GM18498 (cell line): ENCODE measurements around the gene CREBL2.
A peak's percentile ranks its signal among the peaks of the same experiment; 100 is the strongest.
"Not testable (repeated sequence)": the region's sequence is repeated elsewhere in the genome, so short reads cannot be mapped to it uniquely, and the experiment has no call there.

Experiments used
- ATAC-seq: cut with Tn5 transposase; IDR thresholded peaks from one replicate; pipeline ENCODE4 v1.9.1; 2021; ENCODE audit warnings: mild to moderate bottlenecking, moderate library complexity; ENCODE audit not compliant: unreplicated experiment

Gene CREBL2

GRCh38 chr12:12596598-12596997 lies 15.1 kb upstream of the CREBL2 start:
- not testable (repeated sequence) for ATAC-seq

GRCh38 chr12:12598864-12599263 lies 12.8 kb upstream of the CREBL2 start:
- ATAC-seq: no peak

GRCh38 chr12:12599750-12600643 lies 11.7 kb upstream of the CREBL2 start:
- ATAC-seq: no peak

- ATAC-seq: no peak
Observed at GRCh38 chr12:12600659-12601058, 11.0 kb upstream of the CREBL2 start.

GRCh38 chr12:12604740-12605139 lies 6.9 kb upstream of the CREBL2 start:
- no peak for ATAC-seq

GRCh38 chr12:12606781-12607589 lies 4.7 kb upstream of the CREBL2 start:
- ATAC-seq: peak; percentile 40

- no peak for ATAC-seq
Observed at GRCh38 chr12:12608557-12608957, 3.1 kb upstream of the CREBL2 start.

GRCh38 chr12:12609692-12610091 lies 2.0 kb upstream of the CREBL2 start:
- no peak for ATAC-seq

GRCh38 chr12:12610711-12611110 lies 965 bp upstream of the CREBL2 start:
- ATAC-seq: no peak

- ATAC-seq: no peak
Observed at GRCh38 chr12:12612358-12612757, 682 bp downstream of the CREBL2 start.

- ATAC-seq: no peak
Observed at GRCh38 chr12:12613344-12613743, 1.7 kb downstream of the CREBL2 start.

GRCh38 chr12:12614342-12614741 lies 2.7 kb downstream of the CREBL2 start:
- ATAC-seq: no peak

- ATAC-seq: no peak
Observed at GRCh38 chr12:12616512-12617310, 5.0 kb downstream of the CREBL2 start.

- ATAC-seq: not testable (repeated sequence)
Observed at GRCh38 chr12:12618064-12618463, 6.4 kb downstream of the CREBL2 start.

- no peak for ATAC-seq
Observed at GRCh38 chr12:12620730-12621315, 9.1 kb downstream of the CREBL2 start.

- ATAC-seq: no peak
Observed at GRCh38 chr12:12622418-12622817, 10.7 kb downstream of the CREBL2 start.

- no peak for ATAC-seq
Observed at GRCh38 chr12:12624498-12624992, 12.9 kb downstream of the CREBL2 start.

GRCh38 chr12:12626471-12626870 lies 14.8 kb downstream of the CREBL2 start:
- no peak for ATAC-seq

- no peak for ATAC-seq
Observed at GRCh38 chr12:12627308-12627827, 15.7 kb downstream of the CREBL2 start.

GRCh38 chr12:12628013-12628412 lies 16.3 kb downstream of the CREBL2 start:
- no peak for ATAC-seq
